HG03439 (cell line): ENCODE measurements around the gene COASY.

Experiments used
- ATAC-seq: cut with Tn5 transposase; IDR thresholded peaks from one replicate; pipeline ENCODE4 v1.9.1; 2021; ENCODE audit warnings: mild to moderate bottlenecking, moderate library complexity; ENCODE audit not compliant: unreplicated experiment

The COASY gene

DNA sequence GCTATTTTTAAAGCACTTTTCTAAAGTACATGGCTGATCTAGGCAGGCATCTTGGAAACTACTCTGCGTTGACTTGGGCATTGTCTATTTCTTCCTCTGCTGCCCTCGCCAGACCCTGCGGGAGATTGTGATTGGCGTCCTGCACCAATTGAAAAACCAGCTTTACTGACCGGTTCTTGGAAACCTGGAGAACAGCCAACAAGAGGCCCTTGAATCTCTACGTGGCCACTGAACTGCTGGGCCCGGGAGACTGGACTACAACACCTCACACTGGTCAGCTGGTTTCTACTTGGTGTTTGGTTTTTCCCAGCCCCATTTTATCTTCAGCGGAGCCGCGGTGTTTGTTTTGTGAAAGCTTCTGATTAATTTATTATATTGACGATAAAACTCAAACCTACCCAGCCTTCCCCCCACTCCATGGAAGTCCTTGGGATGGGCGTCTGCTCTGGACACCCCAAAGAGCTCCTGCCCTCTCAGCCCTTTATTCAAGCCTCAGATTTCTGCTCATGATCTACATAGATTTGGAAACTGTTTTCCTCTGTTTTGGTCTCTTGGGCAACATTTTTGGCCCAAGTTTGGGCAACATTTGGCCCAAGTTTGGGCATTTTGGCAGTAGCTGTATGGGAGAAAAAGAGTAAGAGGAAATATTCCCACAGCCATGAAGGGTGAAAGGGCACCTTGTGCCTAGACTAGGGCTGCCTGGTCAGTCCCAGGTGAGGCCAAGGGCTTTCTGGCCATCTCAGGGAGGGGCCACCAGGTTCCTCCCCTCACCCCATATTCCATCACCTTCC is 9.7 kb downstream of the COASY start:
- ATAC-seq = no peak

DNA sequence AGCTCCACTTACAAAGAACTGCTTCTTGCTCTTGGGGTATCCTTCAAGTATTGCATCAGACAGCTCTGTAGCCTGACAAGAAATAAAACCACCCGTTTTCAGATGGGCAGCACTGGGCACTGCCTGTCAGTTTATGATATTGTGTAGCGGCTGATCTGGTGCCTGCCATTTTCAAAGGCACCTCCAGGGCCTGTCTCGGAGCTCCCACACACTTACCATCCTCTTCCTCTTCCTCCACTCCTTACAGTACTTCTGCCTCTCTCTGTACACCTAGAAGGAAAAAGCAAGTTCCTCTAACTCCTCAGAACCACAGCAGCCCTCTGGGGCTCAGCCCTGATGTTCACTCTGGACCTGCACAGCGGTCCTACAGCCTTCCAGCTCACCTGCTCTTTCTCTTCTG is 11.1 kb downstream of the COASY start:
- ATAC-seq = no peak

GRCh38 chr17:42574463-42574862 is 12.5 kb downstream of the COASY start:
- no peak for ATAC-seq

- ATAC-seq = peak; percentile 5
These were observed 15.2 kb downstream of the COASY start for GRCh38 chr17:42577140-42577531.

DNA sequence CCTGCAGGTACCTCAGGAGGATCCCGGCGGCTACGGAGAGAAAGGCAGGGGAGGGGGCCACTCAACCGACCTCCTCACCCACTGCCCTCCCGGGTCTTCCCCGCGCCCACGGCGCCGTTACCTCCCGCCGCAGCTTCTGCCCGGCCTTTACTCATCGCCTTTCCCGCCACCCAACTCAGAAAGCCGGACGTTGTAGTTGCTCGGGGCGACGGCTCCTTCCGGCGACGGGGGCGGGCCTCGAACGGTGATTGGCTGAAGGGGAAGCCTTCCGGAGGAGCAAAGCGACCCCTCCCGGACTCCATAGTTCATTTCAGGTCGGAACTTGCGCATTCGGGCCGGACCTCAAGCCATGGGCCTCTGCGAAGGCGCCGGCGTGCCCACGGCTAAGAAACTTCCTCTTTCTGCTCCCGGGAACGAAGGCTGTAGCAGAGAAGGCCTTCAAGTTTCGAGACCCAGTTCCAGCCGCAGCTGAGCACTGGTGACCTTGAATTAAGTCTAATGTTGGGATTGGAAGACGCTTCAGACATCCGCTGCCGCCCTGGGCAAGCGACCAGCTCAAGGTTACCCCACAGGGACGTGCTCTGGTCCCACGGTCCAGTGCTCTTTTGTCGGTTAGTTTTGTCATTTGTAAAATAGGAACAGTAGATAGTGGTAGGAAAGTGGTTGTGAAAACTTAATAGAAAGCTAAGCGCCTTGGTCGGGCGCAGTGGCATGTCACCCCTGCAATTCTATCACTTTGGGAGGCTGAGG is 15.8 kb downstream of the COASY start, which contains the start of gene PSMC3IP:
PSMC3IP (minus strand) TSS at position 198 of the 750 bp plus-strand sequence; CDS start at position 155, 43 bp downstream.
- peak; percentile 82 for ATAC-seq

DNA sequence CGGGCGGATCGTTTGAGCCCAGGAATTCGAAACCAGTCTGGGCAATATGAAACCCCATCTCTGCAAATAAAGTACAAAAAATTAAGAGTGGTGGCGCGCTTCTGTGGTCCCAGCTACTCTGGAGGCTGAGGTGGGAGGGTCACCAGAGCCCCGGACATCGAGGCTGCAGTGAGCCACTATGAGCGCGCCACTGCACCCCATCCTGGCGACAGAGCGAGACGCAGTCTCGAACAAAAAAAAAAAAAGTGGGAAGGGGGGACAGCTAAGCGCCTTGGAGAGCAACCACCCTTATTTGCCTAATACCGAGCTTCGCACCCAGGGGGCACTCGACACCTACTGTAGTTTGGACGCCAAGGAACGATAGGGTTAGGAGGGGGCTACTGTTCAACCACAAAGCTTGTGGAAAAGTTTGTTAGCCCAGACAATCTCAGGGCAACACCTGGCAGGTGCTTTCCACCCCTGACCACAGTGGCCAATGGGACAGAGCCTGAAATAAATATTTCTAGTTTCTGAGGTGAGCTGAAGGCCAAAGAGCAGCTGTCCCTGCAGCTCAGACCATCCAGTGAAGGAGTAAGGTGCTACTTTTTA is 16.4 kb downstream of the COASY start:
- peak; percentile 55 for ATAC-seq

- no peak for ATAC-seq
These were observed 18.0 kb downstream of the COASY start for GRCh38 chr17:42579794-42580551.

- no peak for ATAC-seq
These were observed 19.9 kb downstream of the COASY start for GRCh38 chr17:42581744-42582270.

GRCh38 chr17:42584880-42585279 is 22.9 kb downstream of the COASY start:
- no peak for ATAC-seq

DNA sequence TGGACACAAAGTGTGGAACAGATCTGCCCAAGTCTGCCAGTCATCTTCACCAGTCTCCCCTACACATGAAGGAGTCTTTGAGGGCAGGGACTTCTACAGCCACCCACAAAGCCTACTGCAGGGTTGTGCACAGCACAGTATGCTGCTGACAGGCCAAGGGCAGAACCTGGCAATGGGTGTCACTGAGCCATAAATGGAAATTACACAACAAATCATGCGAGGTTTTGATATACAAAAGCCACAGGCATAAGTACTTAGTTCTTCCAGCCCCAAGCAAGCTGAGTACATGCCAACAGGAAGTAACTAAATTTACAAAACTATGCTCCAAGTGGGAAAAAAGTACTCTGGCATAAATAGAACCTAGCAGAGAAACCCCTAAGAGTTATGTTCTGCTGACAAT is 23.4 kb downstream of the COASY start:
- no peak for ATAC-seq

DNA sequence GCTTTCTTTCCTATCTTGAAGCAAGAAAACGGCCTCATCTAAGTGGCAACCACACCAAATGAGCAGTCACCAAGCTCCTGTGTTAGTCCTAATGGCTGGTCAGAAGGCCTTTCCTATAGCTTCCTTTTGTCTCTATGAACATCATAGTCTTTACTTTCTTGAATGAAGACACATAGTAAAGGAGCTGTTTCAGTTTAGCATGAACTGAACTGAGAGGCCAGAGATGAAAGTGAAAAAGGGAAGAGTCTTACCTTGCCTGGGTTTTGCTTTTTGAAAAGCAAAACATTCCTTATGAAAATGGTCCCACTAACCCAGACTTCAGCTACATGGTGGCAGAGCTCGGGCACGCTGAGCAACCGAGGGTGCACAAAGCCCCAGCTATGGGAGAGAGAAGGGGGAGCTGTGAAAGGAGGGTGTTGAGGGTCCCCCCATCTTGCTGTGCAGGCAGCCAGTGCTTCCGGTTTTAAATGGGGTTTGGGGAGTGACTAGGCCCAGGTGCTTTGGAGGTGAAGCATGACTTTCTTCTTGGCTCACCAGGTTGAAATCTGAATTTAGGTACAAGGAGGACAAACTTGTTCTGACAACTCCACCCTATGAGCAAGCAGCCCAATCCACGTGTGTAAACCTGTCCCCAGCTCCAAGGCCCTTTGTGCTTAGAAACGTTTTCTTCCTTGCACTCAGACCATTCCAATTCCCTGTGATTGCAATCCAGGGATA is 24.7 kb downstream of the COASY start:
- ATAC-seq = no peak

GRCh38 chr17:42590886-42591285 is 28.9 kb downstream of the COASY start:
- ATAC-seq = no peak

DNA sequence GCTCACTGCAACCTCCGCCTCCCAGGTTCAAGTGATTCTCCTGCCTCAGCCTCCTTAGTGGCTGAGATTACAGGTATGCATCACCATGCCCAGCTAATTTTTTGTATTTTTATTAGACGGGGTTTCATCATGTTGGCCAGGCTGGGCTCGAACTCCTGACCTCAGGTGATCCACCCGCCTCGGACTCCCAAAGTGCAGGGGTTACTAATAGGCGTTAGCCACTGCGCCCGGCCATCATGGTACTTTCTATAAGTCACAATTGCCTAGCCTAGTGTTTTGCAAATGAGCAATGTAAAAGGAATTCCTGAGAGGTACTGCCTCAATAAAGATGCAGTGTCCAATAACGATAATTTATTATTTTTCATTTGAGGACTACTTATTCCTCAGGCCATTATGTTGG is 29.5 kb downstream of the COASY start:
- ATAC-seq = no peak

DNA sequence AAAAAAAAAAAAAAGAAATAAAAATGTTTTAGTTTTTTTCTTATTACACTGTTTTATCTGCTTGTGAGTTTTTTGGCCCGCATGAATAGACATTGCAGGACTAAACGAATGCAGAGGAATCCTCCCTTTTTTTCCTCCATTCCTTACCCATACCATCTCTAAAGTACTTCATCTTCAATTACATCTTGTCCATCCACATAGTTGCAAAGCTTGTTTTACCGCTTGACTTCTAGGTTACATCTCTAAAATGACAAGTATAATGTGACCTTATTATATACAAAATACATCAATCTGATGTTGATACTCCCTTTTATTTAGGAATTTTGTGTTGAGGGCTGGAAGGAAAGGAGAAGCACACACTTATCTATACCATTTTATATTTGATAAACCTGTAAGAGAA is 34.4 kb downstream of the COASY start:
- ATAC-seq = no peak

DNA sequence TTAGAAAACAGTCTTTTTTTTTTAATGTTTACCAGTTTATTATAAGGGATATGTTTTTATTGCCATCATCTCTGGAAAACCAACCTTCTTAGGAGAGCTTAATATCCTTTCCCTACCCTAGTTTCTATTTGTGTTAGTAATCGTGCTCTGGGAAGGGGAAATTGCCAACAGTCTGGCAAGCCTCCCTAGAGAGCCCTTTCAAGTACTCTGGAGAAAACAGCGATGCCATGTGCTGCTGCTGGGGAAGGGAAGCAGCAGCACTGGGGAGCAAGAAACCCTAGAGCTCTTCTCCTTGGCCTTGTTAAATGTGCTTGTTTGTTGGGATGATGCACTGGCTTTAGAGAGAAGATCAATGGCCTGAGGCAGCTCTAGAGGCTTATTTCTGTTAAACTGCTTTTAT is 37.0 kb downstream of the COASY start:
- no peak for ATAC-seq

DNA sequence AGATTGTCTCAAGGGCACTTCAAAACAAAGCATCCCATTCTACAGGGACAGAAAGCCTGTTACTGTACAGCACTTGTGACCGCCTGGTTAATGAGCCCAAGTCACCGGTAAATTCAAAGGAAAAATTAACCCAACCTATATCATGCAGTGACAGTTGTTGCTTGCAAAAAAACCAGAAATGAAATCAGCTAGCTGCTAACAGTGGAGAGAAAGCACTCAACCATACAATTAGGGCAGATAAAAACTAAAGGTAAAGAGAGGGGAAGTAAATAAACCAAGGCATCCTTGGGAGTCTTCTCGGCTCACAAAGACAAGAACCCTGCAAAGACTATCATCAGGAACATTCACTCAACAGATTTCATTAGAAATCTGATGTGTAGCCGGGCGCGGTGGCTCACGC is 41.4 kb downstream of the COASY start:
- ATAC-seq = no peak

- ATAC-seq = no peak
These were observed 45.8 kb downstream of the COASY start for GRCh38 chr17:42607769-42608168.

- ATAC-seq = peak; percentile 37
These were observed 46.6 kb downstream of the COASY start for GRCh38 chr17:42608305-42609181.

GRCh38 chr17:42609182-42609813 is 47.4 kb downstream of the COASY start, which contains the start of the genes RETREG3 and TUBG1:
RETREG3 (minus strand) TSS chr17:42609374; CDS start chr17:42609324, 50 bp downstream.
TUBG1 (plus strand) TSS chr17:42609683; CDS start chr17:42609738, 55 bp downstream.
- ATAC-seq = peak; percentile 91
